ENCODE data around the gene TMED4. TPM values are rescaled to one million over a fixed set of nuclear protein-coding genes. Genes with fewer than 3 reads are reported as not detected.
A peak's percentile ranks its signal among the peaks of the same experiment; 100 is the strongest.
"Not testable (repeated sequence)": the region's sequence is repeated elsewhere in the genome, so short reads cannot be mapped to it uniquely, and the experiment has no call there.

Gene TMED4
- total and polyA plus RNA-seq, 2 experiments from 2014 or later = 124 to 319 TPM

DNA sequence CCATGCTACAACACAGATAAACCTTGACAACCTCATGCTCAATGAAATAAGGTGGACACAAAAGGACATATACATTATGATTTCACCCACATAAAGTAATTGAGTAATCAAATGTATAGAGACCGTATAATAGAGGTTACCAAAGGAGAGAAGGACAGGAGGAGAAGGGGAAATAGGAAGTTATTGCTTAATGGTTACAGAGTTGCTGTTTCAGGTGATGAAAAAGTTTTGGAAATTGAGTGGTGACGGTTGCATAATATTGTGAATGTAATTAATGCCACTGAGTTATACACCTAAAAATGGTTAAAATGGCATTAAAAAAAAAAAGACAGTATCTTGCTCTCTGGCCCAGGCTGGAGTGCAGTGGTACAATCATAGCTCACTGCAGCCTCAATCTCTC, 22.9 kb upstream of the TMED4 start:
- Histone ChIP-seq H3K36me3 (no peaks in the 10 kb centered on the region), H3K9me3 (ENCODE audit: low read depth) (no peaks in the 10 kb centered on the region), H3K4me1 (ENCODE audit: low read depth) (no peaks in the 10 kb centered on the region), H3K4me3 (no peak overlapping the region), H3K27ac (no peak overlapping the region), H3K27me3 (no peaks in the 10 kb centered on the region)
- no peak for DNase-seq (ENCODE audit: low read depth in 1 of 2, low spot score in 1 of 2)
- TF ChIP-seq, protein P1, sequence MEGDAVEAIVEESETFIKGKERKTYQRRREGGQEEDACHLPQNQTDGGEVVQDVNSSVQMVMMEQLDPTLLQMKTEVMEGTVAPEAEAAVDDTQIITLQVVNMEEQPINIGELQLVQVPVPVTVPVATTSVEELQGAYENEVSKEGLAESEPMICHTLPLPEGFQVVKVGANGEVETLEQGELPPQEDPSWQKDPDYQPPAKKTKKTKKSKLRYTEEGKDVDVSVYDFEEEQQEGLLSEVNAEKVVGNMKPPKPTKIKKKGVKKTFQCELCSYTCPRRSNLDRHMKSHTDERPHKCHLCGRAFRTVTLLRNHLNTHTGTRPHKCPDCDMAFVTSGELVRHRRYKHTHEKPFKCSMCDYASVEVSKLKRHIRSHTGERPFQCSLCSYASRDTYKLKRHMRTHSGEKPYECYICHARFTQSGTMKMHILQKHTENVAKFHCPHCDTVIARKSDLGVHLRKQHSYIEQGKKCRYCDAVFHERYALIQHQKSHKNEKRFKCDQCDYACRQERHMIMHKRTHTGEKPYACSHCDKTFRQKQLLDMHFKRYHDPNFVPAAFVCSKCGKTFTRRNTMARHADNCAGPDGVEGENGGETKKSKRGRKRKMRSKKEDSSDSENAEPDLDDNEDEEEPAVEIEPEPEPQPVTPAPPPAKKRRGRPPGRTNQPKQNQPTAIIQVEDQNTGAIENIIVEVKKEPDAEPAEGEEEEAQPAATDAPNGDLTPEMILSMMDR (IDR thresholded peaks at IDR 0.05; ENCODE audit: low read depth, low read length) = no peak

DNA sequence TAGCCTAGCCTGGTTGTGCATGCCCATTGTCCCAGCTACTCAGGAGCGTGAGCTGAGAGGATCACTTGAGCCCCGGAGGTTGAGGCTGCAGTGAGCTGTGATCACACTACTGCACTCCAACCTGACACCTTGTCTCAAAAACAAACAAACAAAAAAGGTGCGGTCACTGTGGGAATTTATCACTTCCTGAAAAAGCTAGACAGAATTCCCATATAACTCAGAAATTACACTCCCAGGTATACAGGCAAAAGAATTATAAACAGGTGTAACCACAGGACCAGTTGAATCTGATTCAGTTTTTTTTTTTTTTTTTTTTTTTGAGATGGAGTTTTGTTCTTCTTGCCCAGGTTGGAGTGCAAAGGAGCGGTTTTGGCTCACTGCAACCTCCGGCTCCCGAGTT, 21.2 kb upstream of the TMED4 start:
- no peak for DNase-seq (ENCODE audit: low read depth in 1 of 2, low spot score in 1 of 2)
- Histone ChIP-seq H3K4me1 (ENCODE audit: low read depth) (no peaks in the 10 kb centered on the region), H3K4me3 (no peak overlapping the region), H3K9me3 (ENCODE audit: low read depth) (no peaks in the 10 kb centered on the region), H3K27ac (no peak overlapping the region), H3K27me3 (no peaks in the 10 kb centered on the region), H3K36me3 (no peaks in the 10 kb centered on the region)
- TF ChIP-seq, protein P1 (IDR thresholded peaks at IDR 0.05; ENCODE audit: low read depth, low read length) = no peak

DNA sequence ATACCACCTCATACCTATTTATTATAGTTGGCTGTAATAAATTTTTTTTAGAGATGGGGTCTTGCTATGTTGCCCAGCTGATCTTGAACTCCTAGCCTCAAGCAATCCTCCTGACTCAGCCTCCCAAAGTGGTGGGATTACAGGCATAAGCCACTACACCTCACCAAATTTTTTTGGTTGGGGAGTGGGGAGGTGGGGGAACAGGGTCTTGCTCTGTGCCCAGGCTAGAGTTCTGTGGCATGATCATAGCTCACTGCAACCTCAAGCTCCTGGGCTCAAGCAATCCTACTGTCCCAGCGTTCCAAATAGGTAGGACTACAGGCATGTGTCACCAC, 20.5 kb upstream of the TMED4 start:
- no peak overlapping the region for H3K27ac ChIP-seq
- no peaks in the 10 kb centered on the region for H3K4me1 ChIP-seq (ENCODE audit: low read depth)
- no peaks in the 10 kb centered on the region for H3K9me3 ChIP-seq (ENCODE audit: low read depth)
- H3K27me3 ChIP-seq = no peaks in the 10 kb centered on the region
- H3K36me3 ChIP-seq = no peaks in the 10 kb centered on the region
- no peak overlapping the region for H3K4me3 ChIP-seq
- DNase-seq (ENCODE audit: low read depth in 1 of 2, low spot score in 1 of 2) = no peak
- TF ChIP-seq, protein P1 (IDR thresholded peaks at IDR 0.05; ENCODE audit: low read depth, low read length) = no peak

DNA sequence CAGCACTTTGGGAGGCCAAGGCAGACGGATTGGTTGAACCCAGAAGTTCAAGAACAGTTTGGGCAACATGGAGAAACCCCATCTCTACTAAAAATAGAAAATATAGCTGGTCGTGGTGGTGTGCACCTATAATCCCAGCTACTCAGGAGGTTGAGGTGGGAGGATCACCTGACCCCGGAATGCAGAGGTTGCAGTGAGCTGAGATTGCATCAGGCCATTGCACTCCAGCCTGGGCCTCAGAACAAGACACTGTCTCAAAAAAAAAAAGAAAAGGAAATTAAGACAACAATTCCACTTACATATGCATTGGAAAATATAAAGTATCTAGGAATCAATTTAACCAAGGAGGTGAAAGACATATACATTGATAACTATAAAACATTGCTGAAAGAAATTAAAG, 17.2 kb upstream of the TMED4 start:
- Histone ChIP-seq H3K4me1 (ENCODE audit: low read depth) (peaks cover 7% of the 10 kb centered on the region), H3K9me3 (ENCODE audit: low read depth) (no peaks in the 10 kb centered on the region), H3K27ac (no peak overlapping the region), H3K4me3 (no peak overlapping the region), H3K36me3 (no peaks in the 10 kb centered on the region), H3K27me3 (no peaks in the 10 kb centered on the region)
- TF ChIP-seq, protein P1 (IDR thresholded peaks at IDR 0.05; ENCODE audit: low read depth, low read length) = no peak
- no peak for DNase-seq (ENCODE audit: low read depth in 1 of 2, low spot score in 1 of 2)

DNA sequence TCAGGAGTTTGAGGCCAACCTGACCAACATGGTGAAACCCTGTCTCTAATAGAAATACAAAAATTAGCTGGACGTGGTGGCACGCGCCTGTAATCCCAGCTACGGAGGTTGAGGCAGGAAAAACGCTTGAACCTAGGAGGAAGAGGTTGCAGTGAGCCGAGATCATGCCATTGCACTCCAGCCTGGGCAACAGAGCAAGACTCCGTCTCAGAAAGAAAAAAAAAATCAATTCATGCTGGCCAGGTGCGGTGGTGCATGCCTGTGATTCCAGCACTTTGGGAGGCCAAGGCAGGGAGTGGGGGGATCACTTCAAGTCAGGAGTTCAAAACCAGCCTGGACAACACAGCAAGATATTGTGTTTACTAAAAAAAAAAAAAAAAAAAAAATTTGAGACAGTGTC, 15.2 kb upstream of the TMED4 start:
- not testable (repeated sequence) for H3K4me1 ChIP-seq (ENCODE audit: low read depth); DNase-seq (ENCODE audit: low read depth in 1 of 2, low spot score in 1 of 2); H3K9me3 ChIP-seq (ENCODE audit: low read depth); H3K4me3 ChIP-seq; H3K27ac ChIP-seq; H3K36me3 ChIP-seq; H3K27me3 ChIP-seq

DNA sequence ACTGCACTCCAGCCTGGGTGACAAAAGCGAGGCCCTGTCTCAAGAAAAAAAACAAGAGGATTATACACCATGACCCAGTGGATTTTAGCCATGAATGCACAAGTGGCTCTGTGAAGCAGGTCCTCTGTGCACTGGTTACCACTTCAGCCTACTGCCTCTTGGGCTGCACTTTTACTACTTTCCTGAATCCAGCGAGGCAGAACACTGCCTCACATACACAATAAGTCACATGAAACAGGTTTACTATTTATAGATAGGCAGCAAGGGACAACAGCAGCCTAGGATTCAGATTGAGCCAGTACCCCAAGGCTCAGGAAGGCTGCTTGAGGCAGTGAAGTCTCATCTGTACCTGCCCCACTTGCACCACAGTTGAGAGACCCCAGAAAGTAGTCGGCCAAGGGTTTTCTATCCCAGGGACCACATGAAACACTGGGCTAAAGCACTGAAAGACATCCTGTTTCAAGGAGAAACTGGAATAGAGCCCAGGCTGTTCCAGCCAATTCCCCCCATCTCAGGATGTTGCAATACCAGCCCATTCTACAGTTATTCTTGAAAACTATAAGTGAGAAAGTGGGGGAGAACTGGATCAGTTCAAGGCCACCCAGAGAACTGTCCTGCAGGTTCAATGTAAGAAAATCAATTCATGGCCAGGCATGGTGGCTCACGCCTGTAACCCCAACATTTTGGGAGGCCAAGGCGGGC, 14.1 kb upstream of the TMED4 start:
- H3K27me3 ChIP-seq = no peaks in the 10 kb centered on the region
- no peaks in the 10 kb centered on the region for H3K36me3 ChIP-seq
- TF ChIP-seq, protein P1 (IDR thresholded peaks at IDR 0.05; ENCODE audit: low read depth, low read length) = no peak
- no peak overlapping the region for H3K4me3 ChIP-seq
- DNase-seq (ENCODE audit: low read depth in 1 of 2, low spot score in 1 of 2) = peak; percentile 17 to 76
- H3K9me3 ChIP-seq (ENCODE audit: low read depth) = no peaks in the 10 kb centered on the region
- H3K27ac ChIP-seq = peak overlapping the region; percentile 62
- peaks cover 7% of the 10 kb centered on the region for H3K4me1 ChIP-seq (ENCODE audit: low read depth)
